ENCODE measurements around the gene NDST1.

The NDST1 gene

DNA sequence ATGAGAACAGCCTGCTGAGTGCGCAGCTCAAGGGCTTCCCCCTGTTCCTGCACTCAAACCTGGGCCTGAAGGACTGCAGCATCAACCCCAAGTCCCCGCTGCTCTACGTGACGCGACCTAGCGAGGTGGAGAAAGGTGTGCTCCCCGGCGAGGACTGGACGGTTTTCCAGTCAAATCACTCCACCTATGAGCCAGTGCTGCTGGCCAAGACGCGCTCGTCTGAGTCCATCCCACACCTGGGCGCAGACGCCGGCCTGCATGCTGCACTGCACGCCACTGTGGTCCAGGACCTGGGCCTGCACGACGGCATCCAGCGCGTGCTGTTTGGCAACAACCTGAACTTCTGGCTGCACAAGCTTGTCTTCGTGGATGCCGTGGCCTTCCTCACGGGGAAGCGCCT lies 19.9 kb downstream of the NDST1 start:
- H3K27ac ChIP-seq: no peak overlapping the region
- TF ChIP-seq, protein P1, sequence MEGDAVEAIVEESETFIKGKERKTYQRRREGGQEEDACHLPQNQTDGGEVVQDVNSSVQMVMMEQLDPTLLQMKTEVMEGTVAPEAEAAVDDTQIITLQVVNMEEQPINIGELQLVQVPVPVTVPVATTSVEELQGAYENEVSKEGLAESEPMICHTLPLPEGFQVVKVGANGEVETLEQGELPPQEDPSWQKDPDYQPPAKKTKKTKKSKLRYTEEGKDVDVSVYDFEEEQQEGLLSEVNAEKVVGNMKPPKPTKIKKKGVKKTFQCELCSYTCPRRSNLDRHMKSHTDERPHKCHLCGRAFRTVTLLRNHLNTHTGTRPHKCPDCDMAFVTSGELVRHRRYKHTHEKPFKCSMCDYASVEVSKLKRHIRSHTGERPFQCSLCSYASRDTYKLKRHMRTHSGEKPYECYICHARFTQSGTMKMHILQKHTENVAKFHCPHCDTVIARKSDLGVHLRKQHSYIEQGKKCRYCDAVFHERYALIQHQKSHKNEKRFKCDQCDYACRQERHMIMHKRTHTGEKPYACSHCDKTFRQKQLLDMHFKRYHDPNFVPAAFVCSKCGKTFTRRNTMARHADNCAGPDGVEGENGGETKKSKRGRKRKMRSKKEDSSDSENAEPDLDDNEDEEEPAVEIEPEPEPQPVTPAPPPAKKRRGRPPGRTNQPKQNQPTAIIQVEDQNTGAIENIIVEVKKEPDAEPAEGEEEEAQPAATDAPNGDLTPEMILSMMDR (IDR thresholded peaks at IDR 0.05): no peak
- H3K4me1 ChIP-seq: peaks cover 0 to 59% (median 43%) of the 10 kb centered on the region in 4 donors
- peaks cover 11 to 42% (median 22%) of the 10 kb centered on the region in 3 donors for H3K36me3 ChIP-seq
- intact Hi-C loops (cut with DNase I; ENCODE audit: low total_unique reads): no loop called here
- H3K27me3 ChIP-seq: no peaks in the 10 kb centered on the region
- H3K4me3 ChIP-seq: no peak overlapping the region
- no peaks in the 10 kb centered on the region for H3K9me3 ChIP-seq
- DNase-seq: no peak

DNA sequence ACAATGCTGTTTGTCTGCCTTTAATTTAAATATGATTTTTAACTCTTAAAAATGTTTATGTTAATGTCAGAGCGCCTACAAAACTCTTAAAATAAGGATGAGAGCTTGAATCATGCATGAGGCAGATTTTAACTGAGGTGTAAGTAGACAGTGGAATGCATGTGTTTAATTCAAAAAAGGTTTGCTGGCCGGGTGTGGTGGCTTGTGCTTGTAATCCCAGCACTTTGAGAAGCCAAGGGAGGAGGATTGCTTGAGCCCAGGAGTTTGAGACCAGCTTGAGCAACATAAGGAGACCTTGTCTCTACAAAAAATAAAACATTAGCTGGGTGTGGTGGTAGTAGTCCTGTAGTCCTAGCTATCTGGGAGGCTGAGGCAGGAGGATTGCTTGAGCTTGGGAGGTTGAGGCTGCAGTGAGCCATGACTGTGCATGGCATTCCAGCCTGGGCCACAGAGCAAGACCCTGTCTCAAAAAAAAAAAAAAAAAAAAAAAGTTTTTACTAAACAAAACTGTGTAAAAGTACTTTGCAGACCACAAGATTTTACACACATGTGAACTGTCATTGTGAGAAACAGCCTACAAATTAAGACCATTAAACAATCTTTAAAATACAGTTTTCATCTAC lies 21.1 kb downstream of the NDST1 start:
- peaks cover 21 to 54% (median 27%) of the 10 kb centered on the region in 3 donors for H3K36me3 ChIP-seq
- H3K27me3 ChIP-seq: no peaks in the 10 kb centered on the region
- no peak for DNase-seq
- TF ChIP-seq, protein P1 (IDR thresholded peaks at IDR 0.05): no peak
- H3K9me3 ChIP-seq: no peaks in the 10 kb centered on the region
- H3K4me3 ChIP-seq: no peak overlapping the region
- peaks cover 0 to 49% (median 31%) of the 10 kb centered on the region in 4 donors for H3K4me1 ChIP-seq
- H3K27ac ChIP-seq: peak overlapping the region in 1 of 2 donors; percentile 59
- intact Hi-C loops (cut with DNase I; ENCODE audit: low total_unique reads): no loop called here

DNA sequence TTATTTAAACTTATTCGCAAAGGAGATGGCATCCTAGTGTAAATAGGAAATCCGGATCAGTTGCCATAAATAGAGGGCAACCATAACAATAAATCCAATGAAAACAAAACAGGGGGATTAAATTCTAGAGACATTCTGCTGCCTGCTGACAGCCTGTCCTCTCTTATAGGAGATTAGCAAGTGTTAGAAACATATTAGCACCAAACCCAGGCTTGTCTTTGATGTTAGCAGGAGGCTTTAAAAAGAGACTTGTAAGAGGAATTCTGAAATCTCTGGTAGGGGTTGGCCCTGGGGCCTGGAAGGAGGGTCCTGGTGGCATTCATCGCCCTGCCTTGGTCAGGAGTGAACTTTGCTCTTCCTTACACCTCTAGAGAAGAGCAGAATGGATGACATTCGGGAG lies 21.6 kb downstream of the NDST1 start:
- TF ChIP-seq, protein P1 (IDR thresholded peaks at IDR 0.05): no peak
- Histone ChIP-seq H3K36me3 (peaks cover 26 to 59% (median 32%) of the 10 kb centered on the region in 3 donors), H3K27ac (peak overlapping the region; percentile 27 to 59), H3K27me3 (no peaks in the 10 kb centered on the region), H3K4me3 (no peak overlapping the region), H3K4me1 (peaks cover 0 to 44% (median 27%) of the 10 kb centered on the region in 4 donors), H3K9me3 (no peaks in the 10 kb centered on the region)
- intact Hi-C loops (cut with DNase I; ENCODE audit: low total_unique reads): no loop called here
- no peak for DNase-seq

DNA sequence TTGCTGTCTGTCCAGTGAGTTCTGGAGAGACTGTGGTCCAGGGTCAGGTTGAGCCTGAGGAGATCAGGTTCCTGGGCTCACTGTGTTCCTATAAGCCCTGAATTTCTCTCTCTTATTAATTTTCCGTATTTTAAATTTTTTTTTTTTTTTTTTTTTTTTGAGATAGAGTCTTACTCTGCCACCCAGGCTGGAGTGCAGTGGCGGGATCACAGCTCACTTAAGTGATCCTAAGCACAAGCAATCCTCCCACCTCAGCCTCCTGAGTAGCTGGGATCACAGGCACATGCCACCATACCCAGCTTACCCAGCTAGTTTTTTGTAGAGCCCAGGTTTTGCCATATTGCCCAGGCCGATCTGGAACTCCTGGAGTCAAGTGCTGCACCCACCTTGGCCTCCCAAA lies 22.5 kb downstream of the NDST1 start:
- no peak for DNase-seq
- H3K4me1 ChIP-seq: peaks cover 0 to 37% (median 23%) of the 10 kb centered on the region in 4 donors
- intact Hi-C loops (cut with DNase I; ENCODE audit: low total_unique reads): no loop called here
- no peak overlapping the region for H3K4me3 ChIP-seq
- H3K36me3 ChIP-seq: peaks cover 35 to 68% (median 41%) of the 10 kb centered on the region in 3 donors
- TF ChIP-seq, protein P1 (IDR thresholded peaks at IDR 0.05): no peak
- H3K27me3 ChIP-seq: no peaks in the 10 kb centered on the region
- H3K9me3 ChIP-seq: no peaks in the 10 kb centered on the region
- peak overlapping the region in 1 of 2 donors; percentile 59 for H3K27ac ChIP-seq

DNA sequence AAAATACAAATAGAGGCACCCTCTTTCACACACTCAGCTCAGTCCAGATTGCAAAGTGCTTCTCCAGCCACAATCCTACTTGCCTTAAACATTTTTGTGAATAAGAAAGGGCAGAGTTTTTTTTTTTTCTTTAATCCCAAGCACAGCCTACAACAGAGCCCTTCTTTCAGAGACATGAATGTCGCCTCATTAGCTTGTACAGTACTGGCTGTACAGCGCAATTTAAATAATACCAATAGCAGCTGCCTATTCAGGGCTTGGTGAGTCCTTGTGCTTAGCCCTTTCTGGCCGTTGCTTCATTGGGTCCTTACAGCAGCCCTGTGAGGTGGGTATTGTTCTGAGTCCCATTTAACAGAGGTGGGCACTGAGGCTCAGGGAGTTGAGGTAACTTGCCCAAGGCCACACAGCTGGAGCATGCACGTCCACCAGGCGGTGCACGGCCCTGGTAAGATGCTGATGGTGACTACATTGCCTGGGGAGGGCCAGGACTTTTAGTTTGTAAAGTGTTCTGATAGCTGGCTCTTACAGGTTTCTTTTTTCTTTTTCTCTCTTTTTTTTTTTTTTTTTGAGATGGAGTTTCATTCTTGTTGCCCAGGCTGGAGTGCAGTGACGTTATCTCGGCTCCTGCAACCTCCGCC lies 23.1 kb downstream of the NDST1 start:
- DNase-seq: no peak
- Histone ChIP-seq H3K9me3 (no peaks in the 10 kb centered on the region), H3K27me3 (no peaks in the 10 kb centered on the region), H3K4me3 (no peak overlapping the region), H3K36me3 (peaks cover 41 to 74% (median 47%) of the 10 kb centered on the region in 3 donors), H3K4me1 (peaks cover 0 to 31% (median 21%) of the 10 kb centered on the region in 4 donors), H3K27ac (peak overlapping the region in 1 of 2 donors; percentile 59)
- TF ChIP-seq, protein P1 (IDR thresholded peaks at IDR 0.05): no peak
- intact Hi-C loops (cut with DNase I; ENCODE audit: low total_unique reads): no loop called here

Data from tibial artery (tissue), 4 donors.